Measurements from ENCODE around the gene RBM5. TPM values are rescaled to one million over a fixed set of nuclear protein-coding genes. Genes with fewer than 3 reads are reported as not detected.
"Not testable (repeated sequence)": the region's sequence is repeated elsewhere in the genome, so short reads cannot be mapped to it uniquely, and the experiment has no call there.

RBM5 gene
- total RNA-seq, result 132 TPM
- long read RNA-seq, transcript RBM5-214 (5 exons, 2,716 nt), result major isoform, 21 of 87 reads
- long read RNA-seq, transcript RBM5-201 (25 exons, 3,188 nt), result minor isoform, 19 of 87 reads
- long read RNA-seq, partial matches to known transcripts, result 24 of 87 reads
- long read RNA-seq, other reads (novel, unspliced or antisense), result 22 of 87 reads

DNA sequence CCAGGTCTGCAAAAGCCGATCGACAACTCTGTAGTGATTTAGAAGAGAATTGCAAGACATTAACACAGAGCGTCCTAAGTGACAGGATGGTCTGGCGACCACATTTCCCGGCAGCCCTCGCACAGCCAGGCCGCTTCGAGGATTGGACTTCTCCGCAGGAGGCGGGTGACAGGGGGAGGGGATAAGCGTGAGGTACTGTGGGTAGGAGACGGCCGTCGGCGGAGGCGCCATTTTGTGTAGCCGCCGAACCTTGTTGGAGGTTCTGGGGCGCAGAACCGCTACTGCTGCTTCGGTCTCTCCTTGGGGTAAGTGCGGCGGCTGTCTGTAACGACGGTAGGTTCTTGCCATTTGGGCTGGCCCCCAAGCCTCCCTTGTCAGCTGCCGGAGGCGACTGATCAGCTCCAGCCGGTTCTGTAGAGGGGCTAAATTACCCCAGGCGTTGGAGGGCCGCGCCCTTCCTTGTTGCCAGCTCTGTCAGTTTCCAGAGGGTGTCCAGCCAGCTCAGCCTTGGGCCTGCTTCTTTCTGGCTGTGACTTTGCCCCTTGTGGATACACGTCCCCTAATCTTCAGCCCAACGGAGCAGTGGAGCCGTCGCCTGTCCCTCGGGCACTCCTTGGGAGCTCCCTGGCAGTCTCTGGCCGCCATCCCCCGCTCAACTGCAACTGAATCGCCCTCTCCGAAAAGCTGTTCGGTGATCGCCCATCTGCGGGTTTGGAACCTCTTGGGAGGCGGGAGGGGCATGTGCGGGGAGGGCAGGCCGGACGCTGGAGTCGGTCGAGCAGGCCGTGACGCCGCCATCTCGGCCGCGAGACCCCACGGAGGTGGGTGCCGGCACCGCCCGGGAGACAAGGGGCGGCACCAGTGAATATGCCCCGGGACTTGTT lies at the start of gene RBM5:
Gene RBM5 (plus strand): TSS at position 195 of the 884 bp plus-strand sequence. CDS start 1,516 bp downstream, outside the sequence.
- peak; percentile 97 for DNase-seq (ENCODE audit: low spot score)

DNA sequence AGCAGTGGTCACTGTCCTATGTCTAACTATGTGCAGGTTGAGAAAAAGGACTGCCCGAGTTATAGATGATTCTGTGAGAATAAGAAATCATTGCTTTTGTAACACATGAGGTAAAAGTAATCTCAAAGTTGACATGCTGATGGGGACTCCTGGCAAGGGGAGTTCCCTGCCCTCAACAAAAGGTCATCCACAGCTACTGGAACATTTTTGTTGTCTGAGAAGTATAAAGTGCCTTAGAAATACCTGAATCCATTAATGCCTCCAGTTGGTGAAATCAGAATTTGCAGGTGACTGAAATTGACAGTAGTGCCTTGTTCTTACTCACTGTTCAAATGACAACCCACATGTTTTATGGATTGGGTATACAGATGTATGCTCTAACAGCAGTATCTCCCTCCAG lies 43.7 kb upstream of the RBM5 start:
- DNase-seq (ENCODE audit: low spot score), result no peak

DNA sequence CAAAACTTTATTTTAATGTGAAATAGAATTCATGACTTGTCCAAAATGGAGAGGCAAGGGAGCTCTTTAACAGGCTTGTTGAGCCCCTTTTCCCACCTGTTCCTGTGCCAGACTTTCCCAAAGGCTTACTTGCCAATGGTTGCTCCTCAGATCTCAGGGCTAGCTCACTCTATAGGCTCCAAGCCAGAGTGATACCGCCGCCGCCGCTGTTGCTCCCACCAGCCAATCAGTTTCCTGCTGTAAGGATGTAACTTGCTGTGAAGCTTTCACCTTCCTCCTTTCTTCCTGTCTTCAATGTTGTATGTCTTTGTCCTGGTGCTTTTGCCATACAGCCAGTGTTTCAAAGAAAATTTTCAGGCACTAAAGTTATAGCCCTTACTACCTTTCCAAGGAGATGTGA lies 41.3 kb upstream of the RBM5 start:
- no peak for DNase-seq (ENCODE audit: low spot score)

DNA sequence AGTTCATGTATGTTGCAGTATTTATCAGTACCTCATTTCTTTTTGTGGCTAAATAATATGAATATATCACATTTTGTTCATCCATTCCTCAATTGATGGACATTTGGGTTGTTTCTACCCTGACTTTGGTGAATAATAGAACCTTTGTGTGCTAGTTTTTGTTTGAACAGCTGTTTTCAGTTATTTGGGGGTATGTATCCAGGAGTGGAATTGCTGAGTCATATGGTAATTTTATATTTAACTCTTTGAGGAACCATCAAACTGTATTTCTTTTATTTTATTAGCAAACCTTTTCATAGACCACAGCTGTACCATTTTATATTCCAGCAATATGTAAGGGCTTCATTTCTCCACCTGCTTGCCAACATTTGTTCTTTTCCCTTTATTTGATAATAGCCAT lies 38.4 kb upstream of the RBM5 start:
- no peak for DNase-seq (ENCODE audit: low spot score)

- no peak for DNase-seq (ENCODE audit: low spot score)
Measured at GRCh38 chr3:50057756-50058155, 31.0 kb upstream of the RBM5 start.

GRCh38 chr3:50068134-50068533 lies 20.6 kb upstream of the RBM5 start:
- no peak for DNase-seq (ENCODE audit: low spot score)

DNA sequence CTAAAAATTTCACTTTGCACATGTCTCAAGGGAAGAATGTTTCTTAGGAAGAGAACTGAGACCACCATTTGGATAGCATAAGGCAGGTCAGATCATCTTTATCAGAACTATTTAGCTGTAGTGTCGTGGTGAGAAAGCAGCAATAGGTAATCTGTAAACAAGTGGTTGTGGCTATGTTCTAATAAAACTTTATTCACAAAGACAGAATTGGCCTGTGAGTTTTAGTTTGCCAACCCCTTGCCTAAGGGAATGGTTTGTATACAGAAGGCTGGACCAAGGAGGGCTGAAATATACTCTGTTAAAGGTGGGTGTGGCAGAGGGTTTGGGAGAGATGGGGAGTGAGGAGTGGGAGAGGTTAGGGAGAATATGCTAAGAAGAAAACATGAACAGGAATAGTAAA lies 10.6 kb upstream of the RBM5 start:
- no peak for DNase-seq (ENCODE audit: low spot score)

- DNase-seq (ENCODE audit: low spot score), result no peak
Measured at GRCh38 chr3:50078622-50079021, 10.1 kb upstream of the RBM5 start.

DNA sequence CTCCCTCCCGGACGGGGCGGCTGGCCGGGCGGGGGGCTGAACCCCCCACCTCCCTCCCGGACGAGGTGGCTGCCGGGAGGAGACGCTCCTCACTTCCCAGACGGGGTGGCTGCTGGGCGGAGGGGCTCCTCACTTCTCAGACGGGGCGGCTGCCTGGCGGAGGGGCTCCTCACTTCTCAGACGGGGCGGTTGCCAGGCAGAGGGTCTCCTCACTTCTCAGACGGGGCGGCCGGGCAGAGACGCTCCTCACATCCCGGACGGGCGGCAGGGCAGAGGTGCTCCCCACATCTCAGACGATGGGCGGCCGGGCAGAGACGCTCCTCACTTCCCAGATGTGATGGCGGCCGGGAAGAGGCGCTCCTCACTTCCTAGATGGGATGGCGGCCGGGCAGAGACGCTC lies 3.8 kb upstream of the RBM5 start:
- not testable (repeated sequence) for DNase-seq (ENCODE audit: low spot score)

DNA sequence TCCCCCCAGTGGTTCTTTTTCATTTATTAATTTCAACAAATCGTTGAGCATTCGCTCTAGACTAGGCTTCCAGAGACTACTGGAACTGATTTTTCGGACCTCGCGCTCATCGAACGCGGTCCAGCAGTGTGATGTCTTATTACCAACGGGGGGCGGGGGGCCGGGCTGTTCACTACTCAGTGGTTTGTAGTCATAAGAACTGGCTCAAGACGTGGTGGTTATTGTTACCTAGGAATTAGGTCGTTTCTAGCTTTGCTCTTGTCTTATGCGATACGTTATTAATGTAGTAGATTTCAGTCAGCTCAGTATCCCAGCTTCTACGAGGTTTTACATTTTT lies 858 bp downstream of the RBM5 start:
- DNase-seq (ENCODE audit: low spot score), result no peak

GRCh38 chr3:50090984-50091383 lies 2.3 kb downstream of the RBM5 start:
- no peak for DNase-seq (ENCODE audit: low spot score)

DNA sequence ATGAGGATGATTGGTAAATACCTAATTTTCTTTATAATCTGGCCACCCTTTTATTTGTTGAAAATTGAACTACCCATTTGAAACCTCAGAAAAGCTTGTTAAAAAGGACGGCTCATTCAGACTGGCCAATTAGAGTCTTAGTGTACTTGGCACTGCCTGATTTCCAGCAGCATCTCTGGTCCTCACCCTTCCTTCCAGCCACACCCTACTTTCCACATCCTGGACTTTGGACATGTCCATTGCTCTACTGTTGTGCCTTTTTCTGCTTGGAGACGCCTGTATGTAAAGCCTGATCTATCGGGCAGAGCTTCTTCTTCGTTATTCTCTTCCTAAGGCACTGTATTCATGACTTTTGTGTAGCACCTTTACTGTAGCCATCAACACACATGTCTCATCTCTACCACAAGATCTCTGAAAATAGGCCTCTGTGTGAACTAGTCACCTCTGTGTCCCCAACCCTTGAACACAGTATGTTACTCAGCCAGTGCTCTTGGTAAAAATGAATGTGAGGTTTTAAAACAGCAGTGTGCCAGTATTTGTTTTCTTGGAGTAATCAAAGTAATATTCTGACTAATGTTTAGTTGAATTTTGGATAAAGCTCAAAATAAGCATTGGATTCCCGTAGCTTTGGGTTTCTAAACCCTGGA lies 6.8 kb downstream of the RBM5 start:
- DNase-seq (ENCODE audit: low spot score), result no peak

- DNase-seq (ENCODE audit: low spot score), result no peak
Measured at GRCh38 chr3:50100386-50100785, 11.7 kb downstream of the RBM5 start.

GRCh38 chr3:50100956-50101845 lies 12.5 kb downstream of the RBM5 start:
- DNase-seq (ENCODE audit: low spot score), result no peak

DNA sequence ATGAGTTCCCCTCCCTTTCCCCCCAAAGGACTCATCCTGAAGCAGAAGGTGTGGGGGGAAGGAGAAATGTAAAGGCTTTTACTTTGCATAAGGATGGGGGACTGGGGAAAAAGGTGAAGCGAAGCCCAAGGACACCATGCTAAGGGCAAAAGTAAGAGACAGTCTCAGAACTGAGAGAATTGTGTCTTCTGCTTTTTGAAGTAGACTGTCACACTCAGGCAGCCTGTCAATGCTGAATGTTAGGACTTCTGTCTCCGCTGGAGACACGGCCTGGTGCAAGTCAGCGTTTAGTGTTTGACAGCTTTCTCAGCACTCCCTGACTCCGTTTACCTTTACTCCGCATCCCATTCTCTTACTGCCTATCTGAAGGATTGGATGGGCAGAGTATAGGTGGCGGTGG lies 13.8 kb downstream of the RBM5 start:
- no peak for DNase-seq (ENCODE audit: low spot score)

DNA sequence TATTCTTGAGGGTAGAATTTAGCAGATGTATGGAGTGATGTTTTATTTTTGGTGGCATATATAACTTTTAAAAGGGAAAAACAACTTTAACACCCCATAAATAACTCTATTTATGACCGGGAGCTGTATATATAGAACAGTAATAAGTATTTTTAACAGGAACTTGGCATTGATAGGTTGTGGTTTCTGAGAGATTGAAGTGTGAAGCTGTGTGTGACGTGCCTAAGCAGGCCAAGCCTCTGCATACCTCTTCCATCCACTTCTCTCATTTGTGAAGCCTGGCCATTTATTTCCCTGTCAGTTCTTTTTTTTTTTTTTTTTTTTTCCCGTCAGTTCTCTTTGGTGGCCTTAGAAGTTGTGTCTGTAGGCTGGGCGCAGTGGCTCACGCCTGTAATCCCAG lies 23.0 kb downstream of the RBM5 start:
- DNase-seq (ENCODE audit: low spot score), result no peak

DNA sequence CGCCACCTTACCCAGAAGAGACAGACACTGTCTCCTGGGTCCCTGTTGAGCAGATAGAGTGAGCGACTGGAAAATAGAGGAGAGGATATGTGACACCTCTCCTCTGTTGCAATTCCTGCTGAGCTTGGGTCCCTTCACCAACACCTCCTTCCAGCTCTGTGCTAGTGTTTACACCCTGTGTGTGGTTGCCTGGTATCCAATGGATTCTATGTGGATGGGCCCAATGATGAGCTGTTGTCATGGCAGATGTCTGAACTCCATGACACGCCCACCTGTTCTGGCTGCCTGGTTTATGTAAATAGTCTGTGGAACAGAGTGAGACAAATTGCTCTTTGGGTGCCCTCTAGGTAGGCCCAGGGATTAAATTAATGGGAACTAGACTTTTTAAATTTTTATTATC lies 23.7 kb downstream of the RBM5 start:
- no peak for DNase-seq (ENCODE audit: low spot score)

GRCh38 chr3:50117120-50117519 lies 28.4 kb downstream of the RBM5 start:
- no peak for DNase-seq (ENCODE audit: low spot score)

- no peak for DNase-seq (ENCODE audit: low spot score)
Measured at GRCh38 chr3:50118237-50118636, 29.5 kb downstream of the RBM5 start.

DNA sequence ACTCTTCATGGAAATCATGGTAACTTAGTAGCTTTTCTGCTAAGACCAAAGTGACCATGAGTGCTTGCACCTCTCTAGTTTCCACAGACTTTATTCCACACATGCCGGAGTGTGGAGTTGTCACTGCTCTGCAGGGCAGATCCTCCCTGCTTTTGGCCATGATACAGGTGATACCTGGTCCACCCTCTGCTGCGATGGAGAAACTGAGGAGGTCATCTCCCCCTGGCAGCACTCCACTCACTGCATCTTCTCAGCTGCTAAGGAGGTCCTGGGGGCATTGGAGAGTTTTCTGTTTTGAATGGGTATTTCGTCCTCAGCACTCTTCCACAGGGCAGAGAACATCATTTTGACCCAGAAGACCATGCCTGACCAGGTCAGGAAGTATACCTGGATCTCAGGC lies 31.1 kb downstream of the RBM5 start:
- DNase-seq (ENCODE audit: low spot score), result no peak

DNA sequence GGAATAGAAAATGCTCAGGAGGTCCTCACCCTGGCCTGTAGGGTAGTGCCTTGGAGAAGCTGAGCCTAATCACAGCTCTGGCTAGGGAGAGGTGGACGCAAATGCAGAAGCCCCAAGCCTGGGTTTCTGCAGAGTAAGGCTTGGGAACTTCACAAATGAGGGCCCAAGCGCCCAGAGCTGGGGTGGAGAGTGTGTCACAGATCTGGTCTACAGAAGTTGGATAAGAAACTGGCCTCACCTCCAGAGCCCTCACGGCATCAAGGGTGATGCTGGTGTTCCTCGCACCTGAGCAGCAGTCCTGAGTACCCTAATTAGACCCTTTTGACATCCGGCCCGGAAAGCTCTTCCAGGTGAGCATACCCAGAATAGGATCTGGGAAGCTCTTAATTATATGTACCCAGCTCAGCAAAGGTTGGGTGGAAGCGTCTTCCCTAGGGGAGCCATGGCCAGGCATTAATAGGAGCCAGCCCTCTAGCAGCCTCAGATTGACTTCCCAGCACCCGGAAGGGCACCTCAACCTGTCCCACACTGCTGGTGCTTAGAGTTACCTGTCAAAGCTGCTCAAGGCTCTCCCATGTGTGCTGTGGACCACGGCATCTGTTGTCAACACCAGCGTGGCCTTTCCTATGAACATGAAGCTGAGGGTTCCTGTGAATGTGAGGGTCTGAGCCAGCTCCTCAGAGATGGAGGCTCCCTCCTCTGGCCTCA lies 31.8 kb downstream of the RBM5 start:
- DNase-seq (ENCODE audit: low spot score), result no peak

All from mesenteric fat pad (tissue), 1 donor.